Left hindlimb (tissue), 1 donor: ENCODE results near the gene CLK4.
A peak's percentile ranks its signal among the peaks of the same experiment; 100 is the strongest.

Experiments
- DNase-seq: peaks from one replicate; pipeline ENCODE4 v3.0.0-alpha.2; 2018

CLK4 gene

DNA sequence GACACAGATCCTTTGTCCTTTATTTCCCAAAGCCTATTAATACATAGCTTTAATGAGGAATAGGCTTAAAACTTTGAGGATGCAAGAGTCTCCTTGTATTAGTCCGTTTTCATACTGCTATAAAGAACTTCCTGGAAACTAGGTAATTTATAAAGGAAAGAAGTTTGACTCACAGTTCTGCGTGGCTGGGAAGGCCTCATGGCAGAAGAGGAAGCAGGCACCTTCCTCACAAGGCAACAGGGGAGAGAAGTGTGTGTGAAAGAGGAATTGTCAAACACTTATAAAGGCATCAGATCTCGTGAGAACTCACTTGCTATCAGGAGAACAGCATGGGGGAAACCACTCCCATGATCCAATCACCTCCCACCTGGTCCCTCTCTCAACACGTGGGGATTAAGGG is 5.4 kb upstream of the CLK4 start:
- DNase-seq = no peak

DNA sequence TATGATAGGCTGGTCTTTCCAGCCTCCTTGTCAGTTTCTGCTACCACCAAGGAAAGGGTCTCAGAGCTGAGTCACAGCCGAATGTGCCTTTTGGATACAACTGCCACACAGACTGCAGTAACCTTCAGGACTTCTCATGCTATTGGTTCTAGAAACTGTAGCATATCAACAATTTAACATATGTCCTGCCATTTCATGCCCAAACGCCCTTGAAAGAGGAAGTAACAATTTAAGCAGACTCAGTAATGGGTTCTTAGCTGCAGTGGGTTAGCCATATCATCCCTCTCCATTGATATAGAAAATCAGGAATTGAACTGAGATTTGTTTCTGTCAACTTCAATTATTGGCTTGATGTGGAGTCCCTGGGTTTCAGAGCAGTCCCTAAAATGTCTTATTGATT is 4.1 kb upstream of the CLK4 start:
- DNase-seq = no peak

DNA sequence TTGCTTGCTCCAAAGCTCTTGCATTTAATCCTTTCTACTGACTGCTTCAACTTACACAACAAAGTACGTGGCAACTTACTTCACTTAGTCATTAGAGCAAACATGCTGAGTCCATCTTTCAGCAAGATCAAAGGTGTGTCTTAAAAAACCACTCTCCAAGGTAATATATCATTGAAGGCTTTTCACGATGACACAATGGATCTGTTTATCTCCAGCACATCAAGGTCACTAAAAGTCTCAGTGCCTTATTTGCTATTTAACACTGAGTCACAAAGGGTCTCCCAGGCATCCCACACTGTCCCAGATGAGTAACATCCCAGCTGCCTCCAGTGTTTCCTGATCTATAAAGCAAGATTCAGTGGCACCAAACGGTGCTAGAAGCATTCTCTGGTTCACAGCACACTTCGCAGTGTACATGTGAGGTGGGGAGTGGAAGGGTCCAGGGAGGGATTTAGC is 3.7 kb upstream of the CLK4 start:
- DNase-seq = no peak

DNA sequence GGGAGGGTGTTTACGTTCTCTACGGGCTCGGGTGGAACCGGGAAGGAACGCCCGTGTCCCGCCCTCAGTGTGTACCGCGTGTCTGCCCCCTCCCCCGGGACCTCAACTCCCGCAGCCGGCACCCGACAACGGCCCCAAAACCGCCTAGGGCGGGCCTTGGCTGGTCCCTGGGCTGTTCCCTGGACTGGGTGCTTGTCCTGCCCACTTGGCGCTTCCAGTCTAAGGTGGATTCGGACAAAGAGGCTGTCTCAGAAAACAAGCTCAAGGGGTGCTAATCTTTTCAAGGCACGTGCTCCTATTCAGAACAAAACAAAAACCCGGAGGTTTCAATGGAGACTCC is 379 bp upstream of the CLK4 start:
- DNase-seq = no peak

DNA sequence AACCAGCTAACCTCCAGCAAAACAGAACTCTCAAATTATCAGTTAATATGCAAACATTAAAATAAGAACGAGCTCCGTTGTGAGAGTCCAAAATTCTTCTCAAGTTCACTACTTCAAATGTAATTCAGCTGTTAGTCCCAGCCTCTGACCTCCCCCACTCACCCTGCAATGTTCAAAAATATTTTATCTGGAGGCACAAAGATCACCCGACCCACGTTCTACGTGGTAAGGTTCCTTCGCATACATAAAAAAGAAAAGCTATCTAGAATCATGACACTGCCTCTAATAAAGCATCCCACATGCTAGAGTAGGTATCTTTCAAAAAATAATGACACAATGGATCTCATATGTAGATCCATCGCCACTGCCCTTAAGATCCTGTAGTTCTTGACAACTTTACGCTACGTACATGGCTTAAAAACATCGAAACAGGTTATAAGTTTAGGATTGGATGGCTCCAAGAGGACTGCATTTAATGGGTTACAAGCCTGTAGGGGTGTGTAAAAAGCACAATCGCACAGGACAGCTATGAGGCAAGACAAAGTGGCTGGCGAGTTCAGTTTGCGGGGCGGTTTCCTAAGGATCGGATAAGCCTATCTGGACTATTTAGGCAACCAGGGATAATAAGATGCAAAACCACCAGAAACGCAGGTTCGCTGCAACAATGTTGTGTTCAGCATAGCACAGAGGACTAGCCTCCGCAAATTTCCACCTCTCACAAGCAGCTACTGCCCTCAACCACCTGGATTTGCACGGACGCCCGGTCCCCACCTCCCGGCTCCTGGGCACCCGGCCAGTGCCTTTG is 969 bp downstream of the CLK4 start:
- no peak for DNase-seq

DNA sequence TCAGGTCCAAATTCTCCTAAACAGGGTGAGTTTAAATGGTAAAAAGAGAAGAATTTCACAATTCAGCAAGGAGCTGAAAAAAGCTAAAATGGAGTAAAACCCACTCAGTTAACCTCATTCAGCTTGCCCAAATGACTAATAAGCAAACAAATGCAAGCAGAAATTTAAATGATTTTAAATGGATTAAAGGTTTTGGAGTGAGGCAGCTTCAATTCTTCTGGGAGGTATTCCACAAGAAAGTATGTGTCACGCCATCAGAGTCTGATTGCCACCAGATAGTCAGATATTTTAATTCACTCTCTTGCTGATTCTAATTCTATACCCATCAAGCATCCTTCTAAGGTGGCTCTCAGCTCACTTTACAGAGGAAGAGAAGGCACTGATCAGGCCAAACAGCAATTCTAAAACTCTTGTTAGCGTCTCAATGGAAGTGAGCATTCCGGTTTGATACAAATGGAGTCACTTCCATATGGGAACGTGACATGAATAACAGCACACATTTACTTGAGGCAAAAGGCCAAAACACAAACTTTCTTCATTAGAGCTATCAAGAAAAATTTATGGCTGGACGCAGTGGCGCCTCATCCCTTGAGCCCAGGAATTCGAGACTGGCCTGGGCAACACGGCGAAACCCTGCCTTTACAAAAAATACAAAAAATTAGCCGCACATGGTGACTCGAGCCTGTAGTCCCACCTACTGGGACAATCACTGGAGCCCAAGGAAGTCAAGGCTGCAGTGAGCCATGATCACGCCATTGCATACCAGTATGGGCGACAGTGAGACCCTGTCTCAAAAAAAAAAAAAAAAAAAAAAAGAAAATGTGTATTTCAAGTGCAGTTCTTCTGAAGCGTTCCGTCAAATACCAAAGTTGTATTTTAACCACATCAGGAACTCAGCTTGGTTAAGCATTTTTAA is 2.0 kb downstream of the CLK4 start:
- DNase-seq = no peak

DNA sequence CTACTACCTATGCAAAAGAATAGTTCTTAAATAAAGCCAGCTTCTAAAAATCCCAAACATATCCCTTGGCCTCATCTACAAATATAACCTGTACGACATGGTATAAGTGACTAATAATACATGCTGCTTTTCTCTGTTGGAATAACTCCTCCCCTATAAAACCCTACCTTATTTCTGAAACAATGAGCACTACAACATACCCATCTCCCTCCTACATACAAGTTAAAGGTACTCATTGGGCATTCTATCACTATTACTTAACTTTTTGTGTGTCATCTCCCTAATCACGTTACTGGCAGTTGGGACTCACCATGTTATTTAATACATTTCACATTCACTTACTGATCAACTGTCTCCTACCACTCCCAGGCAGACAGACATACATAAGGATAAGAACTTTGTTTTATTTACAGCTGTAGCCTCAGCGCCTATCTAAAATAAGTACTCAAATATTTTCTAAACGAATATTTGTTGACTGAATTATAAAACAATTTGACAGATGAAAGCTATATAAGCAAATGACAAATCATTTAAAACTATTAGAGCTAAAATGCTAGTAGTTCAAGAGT is 4.1 kb downstream of the CLK4 start:
- no peak for DNase-seq

DNA sequence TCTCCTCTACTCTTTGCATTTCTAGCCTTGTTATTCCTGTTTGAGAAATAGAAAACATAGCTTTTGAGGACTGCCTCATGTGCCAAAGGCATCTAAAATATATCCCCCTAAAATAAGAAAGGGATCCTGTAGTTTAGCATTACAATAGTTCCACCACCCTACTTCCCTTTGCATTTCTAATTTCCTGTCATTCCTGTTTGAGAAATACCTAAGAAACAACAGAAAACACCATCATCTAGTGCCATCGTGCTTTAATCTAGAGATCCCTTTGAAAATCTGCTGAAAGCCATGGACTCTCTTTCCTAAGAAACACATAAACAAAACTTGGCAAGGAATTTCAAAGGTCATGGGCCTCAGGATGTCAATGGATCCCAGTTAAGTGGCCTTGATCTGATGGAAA is 7.5 kb downstream of the CLK4 start:
- DNase-seq = no peak

DNA sequence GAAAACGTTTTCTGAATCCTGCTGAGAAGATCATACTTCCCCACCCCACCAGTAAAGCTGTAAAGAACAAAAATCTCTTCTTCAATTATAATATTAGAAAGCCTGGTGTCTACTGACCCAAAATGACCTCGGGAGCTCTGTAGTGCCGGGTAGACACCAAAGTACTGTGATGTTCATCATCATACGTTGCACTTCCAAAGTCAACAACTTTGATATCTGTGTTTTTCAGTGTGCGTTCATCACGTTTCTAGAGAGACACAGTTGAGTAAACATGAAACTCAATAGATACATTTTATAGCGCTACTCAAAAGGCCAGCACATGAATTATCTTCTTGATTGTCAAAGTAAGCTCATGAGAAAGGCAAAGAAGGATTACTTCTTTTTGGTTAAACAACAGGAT is 14.6 kb downstream of the CLK4 start:
- DNase-seq = no peak

DNA sequence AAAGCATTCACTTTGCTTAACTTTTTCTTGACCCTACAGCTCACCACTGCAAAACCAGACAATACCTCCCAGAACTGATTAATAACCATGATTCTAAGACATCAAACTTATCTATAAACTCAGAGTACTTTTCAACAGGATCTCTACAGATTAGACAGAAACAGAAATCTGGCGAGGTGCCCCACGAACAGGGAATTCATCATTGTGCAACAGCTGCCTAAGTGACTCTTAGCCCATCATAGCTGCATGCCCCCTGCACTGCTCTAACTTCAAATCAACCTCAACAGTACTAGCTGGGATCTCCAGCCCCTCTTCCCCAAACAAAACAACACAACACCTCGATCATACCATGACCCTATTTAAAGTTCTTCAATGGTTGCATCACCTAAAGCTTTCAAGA is 20.6 kb downstream of the CLK4 start:
- DNase-seq = no peak

DNA sequence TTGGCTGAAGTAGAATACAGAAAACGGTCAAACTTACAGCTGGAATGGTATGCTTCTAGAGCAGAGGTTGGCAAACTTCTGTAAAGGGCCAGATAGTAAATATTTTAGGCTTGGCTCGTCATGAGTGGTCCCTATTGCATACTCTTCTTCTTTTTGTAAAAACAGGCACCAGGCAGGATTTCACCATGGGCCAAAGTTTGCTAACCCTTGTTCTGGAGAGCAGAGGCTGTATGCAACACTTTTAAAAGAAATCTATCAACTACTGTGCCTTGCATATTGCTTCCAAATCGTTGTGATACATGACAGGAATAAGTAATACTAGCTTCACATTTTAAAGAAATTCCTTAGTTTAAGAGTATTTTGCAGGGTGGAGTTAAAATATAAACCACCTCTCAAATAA is 21.1 kb downstream of the CLK4 start:
- no peak for DNase-seq

DNA sequence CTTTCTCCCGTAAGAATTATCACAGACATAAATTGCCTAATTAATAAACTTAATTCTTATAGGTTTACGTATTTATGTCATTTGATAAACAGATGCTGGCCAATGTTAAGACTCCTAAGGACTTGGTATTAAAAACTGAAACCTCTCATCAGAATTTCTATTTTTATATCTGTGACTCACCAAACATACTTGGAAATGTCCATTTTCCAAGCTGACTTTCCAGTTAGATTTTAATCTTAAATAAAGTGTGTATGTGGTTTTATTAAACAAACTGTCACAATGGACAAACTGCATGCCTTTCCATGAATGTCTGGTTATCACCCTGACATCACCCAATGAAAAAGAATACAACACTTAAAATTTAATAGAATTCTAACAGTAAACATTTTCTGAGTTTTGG is 24.1 kb downstream of the CLK4 start:
- no peak for DNase-seq

DNA sequence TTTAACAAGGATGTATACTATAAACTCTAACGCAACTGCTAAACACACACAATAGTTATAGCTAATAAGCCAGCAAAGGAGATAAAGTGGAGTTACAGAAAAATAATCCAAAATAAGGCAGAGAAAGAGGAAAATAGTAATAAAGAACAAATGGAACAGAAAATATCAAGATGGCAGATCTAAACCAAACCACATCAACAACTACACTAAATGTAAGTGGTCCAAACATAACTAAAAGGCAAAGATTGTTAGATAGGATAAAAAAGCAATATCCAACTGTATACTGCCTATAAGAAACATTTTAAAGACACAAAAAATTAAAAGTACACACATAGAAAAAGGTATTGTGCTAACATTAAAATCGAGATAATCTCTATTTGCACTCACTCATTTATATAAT is 31.1 kb downstream of the CLK4 start:
- no peak for DNase-seq

DNA sequence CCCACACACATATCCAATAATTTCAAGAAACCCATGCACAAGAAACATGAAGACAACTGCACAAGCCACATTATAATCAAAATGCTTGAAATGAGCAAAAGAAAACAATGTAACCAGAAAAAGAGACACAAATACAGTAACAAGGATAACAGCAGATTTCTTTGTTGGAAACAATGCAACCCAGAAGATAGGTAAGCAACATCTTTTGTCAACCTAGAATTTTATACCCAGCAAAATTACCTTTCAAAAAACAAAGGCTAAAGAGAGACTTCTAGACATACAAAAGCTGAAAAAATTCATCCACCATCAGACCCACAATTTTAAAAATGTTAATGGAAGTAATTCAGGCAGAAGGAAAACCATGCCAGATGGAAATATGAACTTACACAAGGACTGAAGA is 31.7 kb downstream of the CLK4 start:
- DNase-seq = no peak

DNA sequence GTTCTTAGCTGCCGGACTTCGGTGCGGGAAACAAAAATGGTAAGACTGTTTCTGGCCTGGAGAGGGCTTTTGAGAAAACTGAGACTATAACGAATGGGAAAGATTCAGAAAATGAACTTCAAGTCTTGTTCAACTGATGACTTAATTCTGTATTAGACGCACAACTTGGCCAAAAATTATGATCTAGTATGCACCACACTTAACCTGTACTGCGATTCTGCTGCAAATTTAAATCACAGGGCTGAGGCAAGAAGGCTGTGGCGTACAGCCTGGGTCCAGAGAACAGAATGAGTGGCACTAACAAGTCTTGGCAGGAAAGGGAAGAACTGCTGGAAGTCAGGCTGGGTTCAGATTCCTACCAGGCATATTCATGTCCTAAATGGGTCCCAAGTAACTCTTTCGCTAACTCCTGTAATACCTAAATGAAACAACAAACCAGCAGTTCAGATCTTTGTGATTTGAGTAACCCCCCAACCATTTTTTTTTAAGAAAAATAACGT is 35.9 kb downstream of the CLK4 start:
- DNase-seq = no peak

DNA sequence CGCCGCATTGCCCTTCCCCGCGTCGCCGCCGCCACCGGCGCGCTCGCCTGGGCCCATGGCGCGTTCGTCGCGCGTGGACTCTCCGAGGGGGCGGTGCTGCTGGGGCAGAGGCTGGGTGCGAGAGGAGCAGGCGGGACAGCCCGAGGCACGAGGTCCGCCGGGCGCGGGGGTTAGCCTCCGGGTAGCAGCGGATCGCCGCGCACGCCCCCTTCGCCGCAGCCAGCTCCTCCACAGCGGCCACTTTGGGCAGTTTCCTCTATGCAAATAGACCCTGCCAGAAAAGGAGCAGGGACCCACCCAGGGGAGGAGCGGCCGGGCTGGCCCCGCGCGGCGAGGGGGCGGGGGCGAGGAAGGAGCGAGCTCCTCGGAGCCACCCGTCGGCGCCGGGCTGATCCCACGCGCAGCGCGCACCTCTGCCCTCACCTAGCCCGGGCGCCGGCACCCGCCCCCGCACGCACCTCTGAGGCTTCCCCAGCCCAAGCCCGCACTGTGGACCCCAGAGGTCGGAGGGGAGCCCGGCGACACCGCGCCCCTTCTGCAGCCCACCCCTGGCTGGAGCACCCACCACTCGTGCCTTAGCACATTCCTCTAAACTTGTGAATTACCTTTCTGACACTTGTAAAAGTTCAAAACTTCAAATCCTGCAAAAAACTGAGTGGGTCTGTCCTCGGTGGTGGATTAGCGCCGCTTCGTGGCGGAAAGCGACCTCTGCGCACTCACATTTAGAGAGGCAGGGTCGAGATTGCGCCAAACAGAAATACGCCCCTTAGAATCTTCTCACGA is 36.5 kb downstream of the CLK4 start, which contains the start of gene COL23A1:
Gene COL23A1, minus strand, starts transcription at position 253 of the 783 bp plus-strand sequence.
- DNase-seq = peak; percentile 81

DNA sequence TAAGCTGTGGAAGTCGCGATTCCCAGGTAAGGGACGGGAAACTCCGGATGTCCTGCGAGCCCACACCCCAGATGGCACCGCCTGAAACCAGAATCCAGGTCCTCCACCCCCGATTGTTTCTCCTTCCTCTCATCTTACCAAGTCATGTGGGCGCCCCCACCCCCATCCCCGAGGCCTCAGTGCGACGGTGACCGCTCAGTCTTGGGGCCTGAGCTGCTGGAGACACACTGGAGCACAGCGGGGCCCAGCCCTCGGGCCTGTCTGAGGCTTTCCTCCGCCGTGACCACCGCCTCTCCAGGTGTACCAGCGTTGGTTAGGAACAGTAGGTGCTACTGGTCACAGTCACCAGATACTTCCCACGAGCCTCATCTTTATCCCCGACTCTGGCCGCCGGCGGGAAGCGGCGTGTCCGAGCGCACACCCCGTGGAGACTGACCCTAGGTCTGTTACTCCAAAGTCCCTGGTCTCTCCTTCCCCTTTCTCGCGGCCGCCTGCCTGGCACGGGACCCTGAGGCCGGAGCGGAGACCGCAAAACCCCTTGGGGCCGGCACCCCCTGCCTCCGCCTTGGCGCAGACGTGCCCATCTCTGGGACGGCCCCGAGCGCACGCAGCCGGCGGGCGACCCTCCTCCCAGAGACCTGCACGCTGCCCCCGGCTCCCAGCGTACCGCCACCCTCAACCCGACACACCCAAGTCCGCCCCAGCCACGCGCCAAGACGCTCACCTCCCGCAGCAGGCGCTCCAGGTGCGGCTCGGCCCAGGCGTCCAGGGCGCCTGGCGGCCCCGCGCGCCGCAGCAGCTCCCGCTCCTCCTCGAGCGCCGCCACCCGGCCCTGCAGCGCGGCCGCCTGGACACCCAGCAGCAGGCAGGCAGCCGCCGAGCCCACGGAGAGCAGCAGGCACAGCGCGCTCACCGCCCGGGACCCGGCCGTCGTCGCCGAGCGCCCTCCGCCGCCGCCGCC is 37.4 kb downstream of the CLK4 start:
- DNase-seq = peak; percentile 57

DNA sequence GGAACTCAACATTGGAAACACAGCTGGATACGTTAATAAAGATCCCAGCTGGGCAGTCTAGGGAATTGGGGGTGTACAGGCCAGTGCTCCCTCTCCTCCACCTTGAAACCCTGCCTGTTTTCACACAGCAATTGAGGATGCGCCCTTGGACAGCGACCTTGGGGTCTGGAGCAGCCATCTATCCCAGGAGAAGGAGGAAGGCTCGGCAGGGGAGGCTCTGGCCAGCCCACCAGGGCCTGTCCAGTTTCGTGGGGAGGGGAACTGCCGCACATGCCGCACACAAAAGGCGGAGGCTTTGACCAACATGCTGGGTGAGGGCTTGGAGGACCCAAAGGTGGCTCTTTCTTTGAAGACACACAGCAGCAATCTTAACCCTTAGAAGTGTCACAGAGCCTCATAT is 38.1 kb downstream of the CLK4 start:
- DNase-seq = no peak

DNA sequence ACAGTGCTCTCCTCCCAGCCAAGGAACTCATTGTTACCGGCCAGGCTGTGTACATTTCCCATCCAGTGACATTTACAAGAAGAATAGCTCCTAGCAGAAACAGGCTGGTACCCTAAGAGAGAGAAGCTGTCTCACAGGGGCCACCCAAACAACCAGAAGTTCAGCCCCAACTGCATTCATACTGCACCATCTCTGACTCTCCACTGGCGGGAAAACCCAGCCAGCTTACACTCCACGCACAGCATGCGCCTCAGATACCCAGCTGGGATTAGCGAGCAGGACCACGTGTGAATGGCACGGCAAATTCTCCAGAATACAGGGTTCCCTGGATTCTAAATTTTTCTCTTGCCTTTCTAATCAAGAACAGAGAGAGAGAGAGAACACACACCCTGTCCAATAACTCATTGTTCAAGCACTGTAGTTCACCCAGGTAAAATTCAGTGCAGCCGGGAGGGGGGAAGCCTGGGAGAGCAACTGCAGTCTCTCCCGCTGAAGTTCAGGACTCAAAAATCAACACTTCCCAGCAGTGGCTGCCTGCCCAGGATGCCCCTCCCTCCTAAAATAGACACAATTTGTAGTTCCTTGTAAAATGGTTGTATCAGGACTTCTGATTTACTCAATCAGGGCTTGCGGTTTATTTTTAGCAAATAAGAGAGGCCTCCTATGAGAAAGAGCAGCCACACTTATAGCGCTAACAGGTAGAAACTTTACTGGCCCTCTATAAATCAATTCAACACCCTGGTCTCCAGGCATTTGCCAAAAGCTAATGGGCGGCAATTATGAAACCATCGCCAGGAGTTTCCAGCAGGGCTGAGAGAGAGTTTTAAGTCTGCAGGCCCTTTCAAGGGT is 38.9 kb downstream of the CLK4 start:
- peak; percentile 60 for DNase-seq

DNA sequence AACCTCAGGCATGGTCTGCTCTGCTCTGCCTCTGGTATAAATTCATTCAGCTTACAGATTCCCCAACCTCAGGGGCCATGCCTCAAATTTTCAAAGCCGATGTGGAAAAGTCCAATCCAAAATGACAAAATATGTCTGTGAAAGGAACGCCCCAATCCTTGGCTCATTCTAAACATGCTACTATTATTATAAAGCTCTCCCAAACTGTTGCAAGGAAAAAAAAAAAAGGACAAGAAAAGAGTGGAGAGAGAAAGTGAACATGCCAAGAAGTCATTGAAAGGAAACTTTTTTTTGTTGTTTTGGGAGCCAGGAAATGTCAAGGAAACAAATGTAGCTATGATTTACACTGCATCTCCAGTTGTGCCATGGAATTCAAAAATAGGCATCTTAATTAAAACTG is 40.5 kb downstream of the CLK4 start:
- no peak for DNase-seq

DNA sequence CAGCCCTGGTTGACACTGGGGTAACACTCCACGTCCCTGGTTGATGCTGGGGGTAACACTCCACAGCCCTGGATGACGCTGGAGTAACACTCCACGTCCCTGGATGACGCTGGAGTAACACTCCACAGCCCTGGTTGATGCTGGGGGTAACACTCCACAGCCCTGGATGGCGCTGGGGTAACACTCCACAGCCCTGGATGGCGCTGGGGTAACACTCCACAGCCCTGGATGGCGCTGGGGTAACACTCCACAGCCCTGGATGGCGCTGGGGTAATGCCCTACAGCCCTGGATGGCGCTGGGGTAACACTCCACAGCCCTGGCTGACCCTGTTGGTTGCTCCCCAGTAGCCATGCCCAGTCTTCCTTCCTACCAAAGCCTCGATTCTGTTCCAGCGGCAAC is 41.4 kb downstream of the CLK4 start:
- peak; percentile 74 for DNase-seq
